ENCODE measurements around the gene MYT1. TPM values are rescaled to one million over a fixed set of nuclear protein-coding genes. Genes with fewer than 3 reads are reported as not detected.
A peak's percentile ranks its signal among the peaks of the same experiment; 100 is the strongest.

MYT1 gene
- total and polyA plus RNA-seq, 2 of the 13 experiments (the other 11 are each of a cell fraction or from before 2014, with no cell fraction given), result 0.58 to 2.5 TPM

DNA sequence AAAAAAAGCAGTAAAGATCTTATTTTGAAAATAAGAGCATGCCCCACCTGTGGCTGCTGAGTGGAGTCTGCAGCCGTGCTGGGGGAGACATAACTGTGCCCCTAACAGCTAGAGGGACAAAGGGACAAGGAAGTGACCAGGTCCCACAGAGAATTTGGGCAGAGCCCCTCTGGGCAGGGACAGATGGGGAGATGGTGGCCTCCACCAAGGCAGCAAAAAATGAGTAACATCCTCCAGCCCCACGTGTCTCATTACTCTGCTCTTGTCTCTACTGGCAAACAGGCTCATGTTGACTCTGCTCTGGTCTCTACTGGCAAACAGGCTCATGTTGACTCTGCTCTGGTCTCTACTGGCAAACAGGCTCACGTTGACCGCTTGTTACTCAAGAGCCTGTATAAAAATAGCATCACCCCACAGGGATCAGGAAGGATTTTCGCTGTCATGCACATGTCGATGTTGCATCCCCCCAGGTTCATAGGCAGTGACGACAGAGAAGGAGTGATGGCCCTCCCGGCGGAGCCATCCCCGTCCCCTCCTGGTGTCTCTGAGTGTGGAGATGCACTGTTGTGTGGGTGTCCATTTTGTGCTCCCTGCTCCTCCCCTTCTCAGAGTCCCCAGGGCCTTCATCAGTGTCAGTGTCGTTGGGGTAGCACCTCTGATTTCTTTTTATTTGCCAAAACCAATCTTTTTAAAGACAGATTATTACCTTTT lies 74.0 kb downstream of the MYT1 start (continued):
- TF ChIP-seq, protein P1, sequence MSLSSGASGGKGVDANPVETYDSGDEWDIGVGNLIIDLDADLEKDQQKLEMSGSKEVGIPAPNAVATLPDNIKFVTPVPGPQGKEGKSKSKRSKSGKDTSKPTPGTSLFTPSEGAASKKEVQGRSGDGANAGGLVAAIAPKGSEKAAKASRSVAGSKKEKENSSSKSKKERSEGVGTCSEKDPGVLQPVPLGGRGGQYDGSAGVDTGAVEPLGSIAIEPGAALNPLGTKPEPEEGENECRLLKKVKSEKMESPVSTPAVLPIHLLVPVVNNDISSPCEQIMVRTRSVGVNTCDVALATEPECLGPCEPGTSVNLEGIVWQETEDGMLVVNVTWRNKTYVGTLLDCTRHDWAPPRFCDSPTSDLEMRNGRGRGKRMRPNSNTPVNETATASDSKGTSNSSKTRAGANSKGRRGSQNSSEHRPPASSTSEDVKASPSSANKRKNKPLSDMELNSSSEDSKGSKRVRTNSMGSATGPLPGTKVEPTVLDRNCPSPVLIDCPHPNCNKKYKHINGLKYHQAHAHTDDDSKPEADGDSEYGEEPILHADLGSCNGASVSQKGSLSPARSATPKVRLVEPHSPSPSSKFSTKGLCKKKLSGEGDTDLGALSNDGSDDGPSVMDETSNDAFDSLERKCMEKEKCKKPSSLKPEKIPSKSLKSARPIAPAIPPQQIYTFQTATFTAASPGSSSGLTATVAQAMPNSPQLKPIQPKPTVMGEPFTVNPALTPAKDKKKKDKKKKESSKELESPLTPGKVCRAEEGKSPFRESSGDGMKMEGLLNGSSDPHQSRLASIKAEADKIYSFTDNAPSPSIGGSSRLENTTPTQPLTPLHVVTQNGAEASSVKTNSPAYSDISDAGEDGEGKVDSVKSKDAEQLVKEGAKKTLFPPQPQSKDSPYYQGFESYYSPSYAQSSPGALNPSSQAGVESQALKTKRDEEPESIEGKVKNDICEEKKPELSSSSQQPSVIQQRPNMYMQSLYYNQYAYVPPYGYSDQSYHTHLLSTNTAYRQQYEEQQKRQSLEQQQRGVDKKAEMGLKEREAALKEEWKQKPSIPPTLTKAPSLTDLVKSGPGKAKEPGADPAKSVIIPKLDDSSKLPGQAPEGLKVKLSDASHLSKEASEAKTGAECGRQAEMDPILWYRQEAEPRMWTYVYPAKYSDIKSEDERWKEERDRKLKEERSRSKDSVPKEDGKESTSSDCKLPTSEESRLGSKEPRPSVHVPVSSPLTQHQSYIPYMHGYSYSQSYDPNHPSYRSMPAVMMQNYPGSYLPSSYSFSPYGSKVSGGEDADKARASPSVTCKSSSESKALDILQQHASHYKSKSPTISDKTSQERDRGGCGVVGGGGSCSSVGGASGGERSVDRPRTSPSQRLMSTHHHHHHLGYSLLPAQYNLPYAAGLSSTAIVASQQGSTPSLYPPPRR (CRISPR knock-in tag; IDR thresholded peaks at IDR 0.05; ENCODE audit: borderline replicate concordance), result no peak; the same call in 1 of the 2 replicates
- 0 out of 2 replicates have a peak, but pooled peaks have one; percentile 30 for TF ChIP-seq KDM5A (IDR thresholded peaks at IDR 0.05; ENCODE audit: borderline replicate concordance, low read length)
- TF ChIP-seq SMAD1 (CRISPR knock-in tag; IDR thresholded peaks at IDR 0.05; ENCODE audit: borderline replicate concordance, low read depth), result no peak
- TF ChIP-seq ZNF614 (CRISPR knock-in tag; IDR thresholded peaks at IDR 0.05; ENCODE audit: borderline replicate concordance), result peak; percentile 82; the same call in 1 of the 2 replicates
- TF ChIP-seq, protein P2, sequence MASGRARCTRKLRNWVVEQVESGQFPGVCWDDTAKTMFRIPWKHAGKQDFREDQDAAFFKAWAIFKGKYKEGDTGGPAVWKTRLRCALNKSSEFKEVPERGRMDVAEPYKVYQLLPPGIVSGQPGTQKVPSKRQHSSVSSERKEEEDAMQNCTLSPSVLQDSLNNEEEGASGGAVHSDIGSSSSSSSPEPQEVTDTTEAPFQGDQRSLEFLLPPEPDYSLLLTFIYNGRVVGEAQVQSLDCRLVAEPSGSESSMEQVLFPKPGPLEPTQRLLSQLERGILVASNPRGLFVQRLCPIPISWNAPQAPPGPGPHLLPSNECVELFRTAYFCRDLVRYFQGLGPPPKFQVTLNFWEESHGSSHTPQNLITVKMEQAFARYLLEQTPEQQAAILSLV (CRISPR knock-in tag; IDR thresholded peaks at IDR 0.05; ENCODE audit: borderline replicate concordance), result no peak; the same call in 1 of the 2 replicates
- no peak for TF ChIP-seq NFIC (IDR thresholded peaks at IDR 0.05; ENCODE audit: low read length)
- TF ChIP-seq ZNF724P (CRISPR knock-in tag; IDR thresholded peaks at IDR 0.05; ENCODE audit: borderline replicate concordance), result no peak
- TF ChIP-seq PAX8 (CRISPR knock-in tag; IDR thresholded peaks at IDR 0.05; ENCODE audit: borderline replicate concordance), result no peak
- no peak for TF ChIP-seq PRPF4 (IDR thresholded peaks at IDR 0.05; ENCODE audit: low read depth, low read length, poor library complexity, severe bottlenecking)
- TF ChIP-seq, protein P3, sequence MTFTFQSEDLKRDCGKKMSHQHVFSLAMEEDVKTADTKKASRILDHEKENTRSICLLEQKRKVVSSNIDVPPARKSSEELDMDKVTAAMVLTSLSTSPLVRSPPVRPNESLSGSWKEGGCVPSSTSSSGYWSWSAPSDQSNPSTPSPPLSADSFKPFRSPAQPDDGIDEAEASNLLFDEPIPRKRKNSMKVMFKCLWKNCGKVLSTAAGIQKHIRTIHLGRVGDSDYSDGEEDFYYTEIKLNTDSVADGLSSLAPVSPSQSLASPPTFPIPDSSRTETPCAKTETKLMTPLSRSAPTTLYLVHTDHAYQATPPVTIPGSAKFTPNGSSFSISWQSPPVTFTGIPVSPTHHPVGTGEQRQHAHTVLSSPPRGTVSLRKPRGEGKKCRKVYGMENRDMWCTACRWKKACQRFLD (CRISPR knock-in tag; IDR thresholded peaks at IDR 0.05; ENCODE audit: borderline replicate concordance), result no peak
- TF ChIP-seq PRMT3 (CRISPR knock-in tag; IDR thresholded peaks at IDR 0.05; ENCODE audit: borderline replicate concordance, low read depth), result no peak
- TF ChIP-seq NFE2L2 (IDR thresholded peaks at IDR 0.05; ENCODE audit: low read length), result no peak
- TF ChIP-seq, protein P4, sequence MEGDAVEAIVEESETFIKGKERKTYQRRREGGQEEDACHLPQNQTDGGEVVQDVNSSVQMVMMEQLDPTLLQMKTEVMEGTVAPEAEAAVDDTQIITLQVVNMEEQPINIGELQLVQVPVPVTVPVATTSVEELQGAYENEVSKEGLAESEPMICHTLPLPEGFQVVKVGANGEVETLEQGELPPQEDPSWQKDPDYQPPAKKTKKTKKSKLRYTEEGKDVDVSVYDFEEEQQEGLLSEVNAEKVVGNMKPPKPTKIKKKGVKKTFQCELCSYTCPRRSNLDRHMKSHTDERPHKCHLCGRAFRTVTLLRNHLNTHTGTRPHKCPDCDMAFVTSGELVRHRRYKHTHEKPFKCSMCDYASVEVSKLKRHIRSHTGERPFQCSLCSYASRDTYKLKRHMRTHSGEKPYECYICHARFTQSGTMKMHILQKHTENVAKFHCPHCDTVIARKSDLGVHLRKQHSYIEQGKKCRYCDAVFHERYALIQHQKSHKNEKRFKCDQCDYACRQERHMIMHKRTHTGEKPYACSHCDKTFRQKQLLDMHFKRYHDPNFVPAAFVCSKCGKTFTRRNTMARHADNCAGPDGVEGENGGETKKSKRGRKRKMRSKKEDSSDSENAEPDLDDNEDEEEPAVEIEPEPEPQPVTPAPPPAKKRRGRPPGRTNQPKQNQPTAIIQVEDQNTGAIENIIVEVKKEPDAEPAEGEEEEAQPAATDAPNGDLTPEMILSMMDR (CRISPR knock-in tag; IDR thresholded peaks at IDR 0.05), result peak; percentile 27; the same call in 1 of the 2 replicates
- TF ChIP-seq ZNF317 (CRISPR knock-in tag; IDR thresholded peaks at IDR 0.05), result 0 out of 2 replicates have a peak, but pooled peaks have one; percentile 1
- no peak for TF ChIP-seq ZC3H13 (CRISPR knock-in tag; IDR thresholded peaks at IDR 0.05)

Measured in HepG2 (cell line).